AG20443 (cell line): ENCODE results near the gene SPIRE1.
"Not testable (repeated sequence)": the region's sequence is repeated elsewhere in the genome, so short reads cannot be mapped to it uniquely, and the experiment has no call there.

Experiments used
- DNase-seq: peaks from one replicate; pipeline ENCODE4 v3.0.0; 2012; ENCODE audit warnings: low spot score, mixed read lengths

SPIRE1 gene

GRCh38 chr18:12598181-12598930, 59.6 kb downstream of the SPIRE1 start:
- peak; percentile 18 for DNase-seq

- peak; percentile 88 for DNase-seq
Measured at GRCh38 chr18:12597760-12598159, 60.1 kb downstream of the SPIRE1 start.

GRCh38 chr18:12595571-12596255, 62.2 kb downstream of the SPIRE1 start:
- DNase-seq, result no peak

GRCh38 chr18:12593866-12594265, 64.0 kb downstream of the SPIRE1 start:
- DNase-seq, result peak; percentile 27

- DNase-seq, result no peak
Measured at GRCh38 chr18:12592597-12593127, 65.2 kb downstream of the SPIRE1 start.

GRCh38 chr18:12589448-12589847, 68.5 kb downstream of the SPIRE1 start:
- no peak for DNase-seq

- no peak for DNase-seq
Measured at GRCh38 chr18:12586956-12587355, 71.0 kb downstream of the SPIRE1 start.

- no peak for DNase-seq
Measured at GRCh38 chr18:12585218-12585617, 72.7 kb downstream of the SPIRE1 start.

- DNase-seq, result no peak
Measured at GRCh38 chr18:12580630-12581342, 77.1 kb downstream of the SPIRE1 start.

GRCh38 chr18:12579775-12580174, 78.1 kb downstream of the SPIRE1 start:
- DNase-seq, result no peak

- no peak for DNase-seq
Measured at GRCh38 chr18:12577848-12578247, 80.1 kb downstream of the SPIRE1 start.

- no peak for DNase-seq
Measured at GRCh38 chr18:12574494-12575185, 83.3 kb downstream of the SPIRE1 start.

GRCh38 chr18:12571630-12572029, 86.3 kb downstream of the SPIRE1 start:
- no peak for DNase-seq

- no peak for DNase-seq
Measured at GRCh38 chr18:12569791-12570190, 88.1 kb downstream of the SPIRE1 start.

GRCh38 chr18:12567849-12568248, 90.1 kb downstream of the SPIRE1 start:
- no peak for DNase-seq

GRCh38 chr18:12564861-12565260, 93.0 kb downstream of the SPIRE1 start:
- DNase-seq, result no peak

GRCh38 chr18:12564378-12564777, 93.5 kb downstream of the SPIRE1 start:
- no peak for DNase-seq

GRCh38 chr18:12560600-12560999, 97.3 kb downstream of the SPIRE1 start:
- DNase-seq, result not testable (repeated sequence)

GRCh38 chr18:12559319-12559718, 98.6 kb downstream of the SPIRE1 start:
- DNase-seq, result no peak

GRCh38 chr18:12556946-12557806, 100.7 kb downstream of the SPIRE1 start:
- no peak for DNase-seq

GRCh38 chr18:12554796-12555388, 103.0 kb downstream of the SPIRE1 start:
- DNase-seq, result no peak
